PC-9 (cell line): ENCODE measurements around the gene OR6A2.

Experiments
- CTCF ChIP-seq: fragments of 200-600 bp; sonication (generic); conservative IDR thresholded peaks from 2 replicates; pipeline ENCODE4 v1.6.1; 2017; ENCODE audit warnings: mixed run types, antibody characterized with exemption, mild to moderate bottlenecking, moderate library complexity
- EZH2 ChIP-seq: fragments of 200-600 bp; sonication (generic); IDR thresholded peaks from 2 replicates; pipeline ENCODE4 v1.8.0; 2017; ENCODE audit warnings: antibody characterized with exemption, low read depth

- TF ChIP-seq CTCF = no peak
- TF ChIP-seq EZH2 = no peak
Measured at GRCh38 chr11:6745465-6746015, 53.9 kb downstream of the OR6A2 start.
